Measurements from ENCODE around the gene KCNIP1.

Gene KCNIP1

GRCh38 chr5:170587808-170588207 is 84.0 kb downstream of the KCNIP1 start:
- TF ChIP-seq FOXM1 (IDR thresholded peaks at IDR 0.05; ENCODE audit: borderline replicate concordance, low read depth) (no peak), TAF1 (IDR thresholded peaks at IDR 0.05; ENCODE audit: low read depth) (no peak), EGR1 (IDR thresholded peaks at IDR 0.05) (no peak), YY1 (IDR thresholded peaks at IDR 0.05; ENCODE audit: low read depth) (no peak), TCF12 (IDR thresholded peaks at IDR 0.05; ENCODE audit: low read depth) (no peak), RAD21 (IDR thresholded peaks at IDR 0.05; ENCODE audit: low read depth) (no peak), CREB1 (IDR thresholded peaks at IDR 0.05; ENCODE audit: low read depth) (no peak), TEAD4 (IDR thresholded peaks at IDR 0.05) (no peak), ZBTB7A (IDR thresholded peaks at IDR 0.05; ENCODE audit: low read depth) (no peak), REST (IDR thresholded peaks at IDR 0.05; ENCODE audit: low read depth) (no peak), CEBPB (IDR thresholded peaks at IDR 0.05) (no peak), MAX (IDR thresholded peaks at IDR 0.05) (no peak), EP300 (IDR thresholded peaks at IDR 0.05; ENCODE audit: borderline replicate concordance) (no peak)
- TF ChIP-seq, protein P1, sequence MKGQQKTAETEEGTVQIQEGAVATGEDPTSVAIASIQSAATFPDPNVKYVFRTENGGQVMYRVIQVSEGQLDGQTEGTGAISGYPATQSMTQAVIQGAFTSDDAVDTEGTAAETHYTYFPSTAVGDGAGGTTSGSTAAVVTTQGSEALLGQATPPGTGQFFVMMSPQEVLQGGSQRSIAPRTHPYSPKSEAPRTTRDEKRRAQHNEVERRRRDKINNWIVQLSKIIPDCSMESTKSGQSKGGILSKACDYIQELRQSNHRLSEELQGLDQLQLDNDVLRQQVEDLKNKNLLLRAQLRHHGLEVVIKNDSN (IDR thresholded peaks at IDR 0.05), result no peak

DNA sequence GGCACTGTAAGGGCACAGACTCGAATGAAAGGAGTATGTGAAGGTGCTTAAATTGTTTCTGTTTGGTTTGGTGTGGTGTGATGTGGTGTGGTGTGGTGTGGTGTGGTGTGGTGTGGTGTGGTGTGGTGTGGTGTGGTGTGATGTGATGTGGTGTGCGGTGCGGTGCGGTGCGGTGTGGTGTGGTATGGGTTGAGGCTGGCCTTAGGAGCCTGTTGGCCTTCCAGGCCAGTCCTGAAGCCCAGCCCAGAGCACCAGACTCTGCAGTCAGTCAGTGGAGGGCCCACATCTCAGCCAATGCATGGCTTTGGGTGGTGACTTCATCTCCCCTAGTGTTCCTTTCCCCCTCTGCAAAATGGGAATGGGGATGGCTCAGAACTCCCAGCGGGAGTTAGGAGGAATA is 85.8 kb downstream of the KCNIP1 start:
- TF ChIP-seq REST (IDR thresholded peaks at IDR 0.05; ENCODE audit: low read depth) (no peak), FOXM1 (IDR thresholded peaks at IDR 0.05; ENCODE audit: borderline replicate concordance, low read depth) (no peak), CREB1 (IDR thresholded peaks at IDR 0.05; ENCODE audit: low read depth) (no peak), TAF1 (IDR thresholded peaks at IDR 0.05; ENCODE audit: low read depth) (no peak), ZBTB7A (IDR thresholded peaks at IDR 0.05; ENCODE audit: low read depth) (no peak), NFIC (IDR thresholded peaks at IDR 0.05) (no peak), TEAD4 (IDR thresholded peaks at IDR 0.05) (no peak), CEBPB (IDR thresholded peaks at IDR 0.05) (no peak), TCF12 (IDR thresholded peaks at IDR 0.05; ENCODE audit: low read depth) (no peak), EP300 (IDR thresholded peaks at IDR 0.05; ENCODE audit: borderline replicate concordance) (no peak)
- TF ChIP-seq, protein P1 (IDR thresholded peaks at IDR 0.05), result no peak

GRCh38 chr5:170590566-170590965 is 86.7 kb downstream of the KCNIP1 start:
- TF ChIP-seq EGR1 (IDR thresholded peaks at IDR 0.05) (no peak), NFIC (IDR thresholded peaks at IDR 0.05) (no peak)

- no peak for TF ChIP-seq EGR1 (IDR thresholded peaks at IDR 0.05)
- TF ChIP-seq NFIC (IDR thresholded peaks at IDR 0.05), result no peak
- TF ChIP-seq REST (IDR thresholded peaks at IDR 0.05; ENCODE audit: low read depth), result peak; percentile 70
- TF ChIP-seq CEBPB (IDR thresholded peaks at IDR 0.05), result no peak
These were observed 87.2 kb downstream of the KCNIP1 start for GRCh38 chr5:170591054-170591453.

- TF ChIP-seq EP300 (IDR thresholded peaks at IDR 0.05; ENCODE audit: borderline replicate concordance) (no peak), FOXM1 (IDR thresholded peaks at IDR 0.05; ENCODE audit: borderline replicate concordance, low read depth) (no peak), MAX (IDR thresholded peaks at IDR 0.05) (no peak), TEAD4 (IDR thresholded peaks at IDR 0.05) (no peak), ZBTB7A (IDR thresholded peaks at IDR 0.05; ENCODE audit: low read depth) (no peak), CREB1 (IDR thresholded peaks at IDR 0.05; ENCODE audit: low read depth) (no peak), NFIC (IDR thresholded peaks at IDR 0.05) (no peak), EGR1 (IDR thresholded peaks at IDR 0.05) (no peak), TCF12 (IDR thresholded peaks at IDR 0.05; ENCODE audit: low read depth) (no peak), REST (IDR thresholded peaks at IDR 0.05; ENCODE audit: low read depth) (no peak), CEBPB (IDR thresholded peaks at IDR 0.05) (no peak), RAD21 (IDR thresholded peaks at IDR 0.05; ENCODE audit: low read depth) (no peak), TAF1 (IDR thresholded peaks at IDR 0.05; ENCODE audit: low read depth) (no peak), YY1 (IDR thresholded peaks at IDR 0.05; ENCODE audit: low read depth) (no peak)
- TF ChIP-seq, protein P1 (IDR thresholded peaks at IDR 0.05), result no peak
These were observed 92.7 kb downstream of the KCNIP1 start for GRCh38 chr5:170596482-170597044.

All from Ishikawa (cell line).